BE2C (cell line): ENCODE measurements around the gene VRK1. TPM values are rescaled to one million over a fixed set of nuclear protein-coding genes. Genes with fewer than 3 reads are reported as not detected.

Source experiments
- DNase-seq: peaks from one replicate; pipeline ENCODE4 v3.0.0-alpha.2; 2020
- H3K27me3 ChIP-seq: fragments of 250-450 bp; sonication (Bioruptor Pico); 2 replicates; pipeline ENCODE4 v1.5.1; 2020; ENCODE audit warnings: mild to moderate bottlenecking
- H3K36me3 ChIP-seq: fragments of 250-450 bp; sonication (Bioruptor Pico); 2 replicates; pipeline ENCODE4 v1.5.1; 2020; ENCODE audit warnings: mild to moderate bottlenecking
- H3K4me1 ChIP-seq: fragments of 250-450 bp; sonication (Bioruptor Pico); 2 replicates; pipeline ENCODE4 v1.5.1; 2020
- H3K4me3 ChIP-seq: 2 replicates; pipeline ENCODE4 v1.5.1; 2011; ENCODE audit warnings: low read depth, low read length
- H3K9me3 ChIP-seq: fragments of 250-450 bp; sonication (Bioruptor Pico); 2 replicates; pipeline ENCODE4 v1.5.1; 2020
- polyA plus RNA-seq: library from polyadenylated mRNA; unstranded; fragments of >200 nt; gene quantifications from one replicate; pipeline ENCODE4 v1.2.1, GENCODE V29; 2012; ENCODE audit warnings: low read depth, missing spikeins; ENCODE audit not compliant: insufficient read length, insufficient read depth
- TF ChIP-seq, protein P1 (sequence below): IDR thresholded peaks from 2 replicates; pipeline ENCODE4 v1.5.1; 2012; ENCODE audit warnings: mild to moderate bottlenecking, low read depth, low read length

The VRK1 gene, protein sequence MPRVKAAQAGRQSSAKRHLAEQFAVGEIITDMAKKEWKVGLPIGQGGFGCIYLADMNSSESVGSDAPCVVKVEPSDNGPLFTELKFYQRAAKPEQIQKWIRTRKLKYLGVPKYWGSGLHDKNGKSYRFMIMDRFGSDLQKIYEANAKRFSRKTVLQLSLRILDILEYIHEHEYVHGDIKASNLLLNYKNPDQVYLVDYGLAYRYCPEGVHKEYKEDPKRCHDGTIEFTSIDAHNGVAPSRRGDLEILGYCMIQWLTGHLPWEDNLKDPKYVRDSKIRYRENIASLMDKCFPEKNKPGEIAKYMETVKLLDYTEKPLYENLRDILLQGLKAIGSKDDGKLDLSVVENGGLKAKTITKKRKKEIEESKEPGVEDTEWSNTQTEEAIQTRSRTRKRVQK
- 8.1 TPM for polyA plus RNA-seq

DNA sequence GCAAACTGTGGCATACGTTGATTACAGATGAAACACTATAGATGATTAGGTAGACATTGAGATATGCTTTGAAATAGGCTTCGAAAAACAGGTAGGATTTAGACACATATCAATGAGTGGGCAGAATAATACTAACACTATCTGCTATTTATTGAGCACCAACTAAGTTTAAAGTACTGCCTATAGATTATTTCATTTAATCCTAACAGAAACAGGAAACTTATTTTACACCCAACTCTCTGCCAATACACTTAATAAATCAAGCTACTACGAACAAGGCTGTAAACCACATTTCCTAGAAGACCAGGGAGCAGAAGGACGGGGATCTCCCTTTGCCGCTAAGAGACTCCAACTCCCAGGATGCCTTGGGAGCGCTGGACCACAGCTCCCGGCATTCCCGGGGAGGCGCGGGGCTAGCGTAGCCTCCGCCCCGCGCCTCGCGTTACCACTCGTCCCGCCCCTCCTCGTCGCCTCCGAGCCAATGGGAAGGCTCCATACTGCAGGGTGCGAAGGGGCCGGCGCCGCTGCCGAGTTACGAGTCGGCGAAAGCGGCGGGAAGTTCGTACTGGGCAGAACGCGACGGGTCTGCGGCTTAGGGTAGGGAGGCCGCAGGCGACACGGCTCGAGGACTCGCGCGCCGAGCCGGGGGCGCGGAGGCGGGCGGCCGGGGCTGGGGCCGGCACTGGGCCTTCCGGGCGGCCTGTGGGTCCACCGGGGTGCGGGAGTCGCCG, at the start of gene VRK1:
Gene VRK1 (plus strand): TSS at position 532 of the 731 bp plus-strand sequence. CDS start 36,090 bp downstream, outside the sequence.
- no peaks in the 10 kb centered on the region for H3K36me3 ChIP-seq
- no peaks in the 10 kb centered on the region for H3K27me3 ChIP-seq
- DNase-seq: peak; percentile 97
- H3K4me1 ChIP-seq: no peaks in the 10 kb centered on the region; the same call in 1 of the 2 replicates
- TF ChIP-seq, protein P1, sequence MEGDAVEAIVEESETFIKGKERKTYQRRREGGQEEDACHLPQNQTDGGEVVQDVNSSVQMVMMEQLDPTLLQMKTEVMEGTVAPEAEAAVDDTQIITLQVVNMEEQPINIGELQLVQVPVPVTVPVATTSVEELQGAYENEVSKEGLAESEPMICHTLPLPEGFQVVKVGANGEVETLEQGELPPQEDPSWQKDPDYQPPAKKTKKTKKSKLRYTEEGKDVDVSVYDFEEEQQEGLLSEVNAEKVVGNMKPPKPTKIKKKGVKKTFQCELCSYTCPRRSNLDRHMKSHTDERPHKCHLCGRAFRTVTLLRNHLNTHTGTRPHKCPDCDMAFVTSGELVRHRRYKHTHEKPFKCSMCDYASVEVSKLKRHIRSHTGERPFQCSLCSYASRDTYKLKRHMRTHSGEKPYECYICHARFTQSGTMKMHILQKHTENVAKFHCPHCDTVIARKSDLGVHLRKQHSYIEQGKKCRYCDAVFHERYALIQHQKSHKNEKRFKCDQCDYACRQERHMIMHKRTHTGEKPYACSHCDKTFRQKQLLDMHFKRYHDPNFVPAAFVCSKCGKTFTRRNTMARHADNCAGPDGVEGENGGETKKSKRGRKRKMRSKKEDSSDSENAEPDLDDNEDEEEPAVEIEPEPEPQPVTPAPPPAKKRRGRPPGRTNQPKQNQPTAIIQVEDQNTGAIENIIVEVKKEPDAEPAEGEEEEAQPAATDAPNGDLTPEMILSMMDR: no peak
- H3K9me3 ChIP-seq: no peaks in the 10 kb centered on the region
- H3K4me3 ChIP-seq: peak within 1 kb of the TSS; percentile 88

DNA sequence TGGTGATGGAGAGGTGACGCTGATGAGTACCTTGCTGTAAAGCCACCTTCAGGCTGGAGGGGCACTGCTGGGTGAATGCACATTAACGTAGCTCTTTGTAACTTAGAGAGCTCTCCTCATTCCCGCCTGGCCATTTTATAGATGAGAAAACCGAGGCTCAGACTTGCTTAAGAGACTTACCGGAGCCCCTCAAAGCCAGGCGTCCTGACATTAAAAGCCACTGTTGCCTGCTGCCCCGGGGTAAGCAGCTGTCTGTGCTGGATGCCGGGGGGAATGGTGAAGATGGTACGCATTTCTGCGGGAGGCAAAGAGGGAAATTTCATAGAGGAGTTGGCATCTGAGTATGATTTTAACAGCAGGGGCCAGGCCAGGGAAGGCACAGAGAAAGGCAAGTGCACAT, 49.6 kb upstream of the VRK1 start:
- Histone ChIP-seq H3K4me3 (no peak overlapping the region), H3K9me3 (no peaks in the 10 kb centered on the region), H3K36me3 (no peaks in the 10 kb centered on the region), H3K4me1 (no peaks in the 10 kb centered on the region), H3K27me3 (no peaks in the 10 kb centered on the region; the same call in 1 of the 2 replicates)
- DNase-seq: no peak
- TF ChIP-seq, protein P1: no peak

DNA sequence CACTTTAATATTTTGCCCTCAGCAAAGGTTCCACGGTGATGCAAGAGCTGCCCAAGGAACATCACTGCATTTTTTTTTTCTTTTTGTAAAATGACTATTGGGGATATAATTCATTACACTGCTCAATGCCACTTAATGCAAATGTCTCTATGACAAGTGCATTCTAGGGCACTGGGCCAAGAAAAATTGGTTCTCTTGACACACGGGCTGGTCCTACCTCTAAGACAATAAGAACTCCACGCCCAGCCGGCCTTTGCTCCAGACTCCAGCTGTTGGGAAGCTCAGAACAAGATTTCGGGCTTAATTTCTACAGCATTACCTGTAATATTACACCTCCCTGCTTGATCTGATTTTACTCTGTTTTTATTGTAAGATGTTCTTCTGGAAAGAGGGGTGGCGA, 48.8 kb upstream of the VRK1 start:
- DNase-seq: no peak

DNA sequence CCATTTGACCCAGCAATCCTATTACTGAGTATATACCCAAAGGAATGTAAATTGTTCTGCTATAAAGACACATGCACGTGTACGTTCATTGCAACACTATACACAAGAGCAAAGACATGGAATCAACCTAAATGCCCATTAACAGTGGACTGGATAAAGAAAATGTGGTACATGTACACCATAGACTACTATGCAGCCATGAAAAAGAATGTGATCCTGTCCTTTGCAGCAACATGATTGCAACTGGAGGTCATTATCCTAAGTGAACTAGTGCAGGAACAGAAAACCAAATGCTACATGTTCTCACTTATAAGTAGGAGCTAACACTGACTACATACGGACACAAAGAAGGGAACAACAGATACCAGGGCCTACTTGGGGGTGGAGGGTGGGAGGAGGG, 45.7 kb upstream of the VRK1 start:
- Histone ChIP-seq H3K4me3 (no peak overlapping the region), H3K9me3 (no peaks in the 10 kb centered on the region), H3K4me1 (no peaks in the 10 kb centered on the region), H3K36me3 (no peaks in the 10 kb centered on the region), H3K27me3 (no peaks in the 10 kb centered on the region; the same call in 1 of the 2 replicates)
- TF ChIP-seq, protein P1: no peak
- no peak for DNase-seq

More for the DNA sequence above, 48.8 kb upstream of the VRK1 start:
- H3K36me3 ChIP-seq: no peaks in the 10 kb centered on the region
- no peak overlapping the region for H3K4me3 ChIP-seq
- H3K4me1 ChIP-seq: no peaks in the 10 kb centered on the region
- no peaks in the 10 kb centered on the region for H3K9me3 ChIP-seq
- TF ChIP-seq, protein P1: no peak
- H3K27me3 ChIP-seq: no peaks in the 10 kb centered on the region; the same call in 1 of the 2 replicates

DNA sequence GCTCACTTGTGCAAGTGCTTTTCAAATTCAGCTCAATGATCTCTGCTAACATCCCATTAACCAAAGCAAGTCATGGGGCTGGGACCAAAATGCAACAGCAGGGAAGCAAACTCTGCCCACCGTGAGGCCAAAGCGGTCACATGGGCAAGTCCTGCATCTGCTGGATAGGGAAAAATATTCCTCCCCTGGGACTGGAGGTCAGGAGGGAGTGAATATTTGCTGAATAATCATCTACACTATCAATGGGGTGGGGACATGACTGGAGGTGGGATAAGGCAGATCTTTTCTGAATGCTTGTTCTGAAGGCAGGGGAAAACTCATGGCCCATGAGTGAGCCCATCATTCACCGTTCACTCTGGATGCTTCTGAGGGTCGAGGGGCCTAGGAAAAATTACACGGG, 45.1 kb upstream of the VRK1 start:
- no peak for DNase-seq
- TF ChIP-seq, protein P1: no peak
- no peak overlapping the region for H3K4me3 ChIP-seq
- H3K9me3 ChIP-seq: no peaks in the 10 kb centered on the region
- no peaks in the 10 kb centered on the region for H3K36me3 ChIP-seq
- no peaks in the 10 kb centered on the region; the same call in 1 of the 2 replicates for H3K27me3 ChIP-seq
- no peaks in the 10 kb centered on the region for H3K4me1 ChIP-seq
